HL-60/S4 treated with phorbol 12-myristate 13-acetate at 8.2 ng/mL for 4 days and 3 days (cell line): ENCODE data around the gene DIABLO.
"Not testable (repeated sequence)": the region's sequence is repeated elsewhere in the genome, so short reads cannot be mapped to it uniquely, and the experiment has no call there.

Experiments used
- in situ Hi-C: fragments of 300-500 bp; cut with MboI; formaldehyde crosslinking; loops from 2 replicates; pipeline ENCODE4 v1.15.0; 2022; ENCODE audit warnings: low sequenced_read_pairs

The DIABLO gene

GRCh38 chr12:122190842-122191668, 34.8 kb downstream of the DIABLO start:
- in situ Hi-C loops, result loop anchor here (10.0 kb wide), 1 partner anchor 136 kb away; no protein-coding TSS in a partner anchor

DNA sequence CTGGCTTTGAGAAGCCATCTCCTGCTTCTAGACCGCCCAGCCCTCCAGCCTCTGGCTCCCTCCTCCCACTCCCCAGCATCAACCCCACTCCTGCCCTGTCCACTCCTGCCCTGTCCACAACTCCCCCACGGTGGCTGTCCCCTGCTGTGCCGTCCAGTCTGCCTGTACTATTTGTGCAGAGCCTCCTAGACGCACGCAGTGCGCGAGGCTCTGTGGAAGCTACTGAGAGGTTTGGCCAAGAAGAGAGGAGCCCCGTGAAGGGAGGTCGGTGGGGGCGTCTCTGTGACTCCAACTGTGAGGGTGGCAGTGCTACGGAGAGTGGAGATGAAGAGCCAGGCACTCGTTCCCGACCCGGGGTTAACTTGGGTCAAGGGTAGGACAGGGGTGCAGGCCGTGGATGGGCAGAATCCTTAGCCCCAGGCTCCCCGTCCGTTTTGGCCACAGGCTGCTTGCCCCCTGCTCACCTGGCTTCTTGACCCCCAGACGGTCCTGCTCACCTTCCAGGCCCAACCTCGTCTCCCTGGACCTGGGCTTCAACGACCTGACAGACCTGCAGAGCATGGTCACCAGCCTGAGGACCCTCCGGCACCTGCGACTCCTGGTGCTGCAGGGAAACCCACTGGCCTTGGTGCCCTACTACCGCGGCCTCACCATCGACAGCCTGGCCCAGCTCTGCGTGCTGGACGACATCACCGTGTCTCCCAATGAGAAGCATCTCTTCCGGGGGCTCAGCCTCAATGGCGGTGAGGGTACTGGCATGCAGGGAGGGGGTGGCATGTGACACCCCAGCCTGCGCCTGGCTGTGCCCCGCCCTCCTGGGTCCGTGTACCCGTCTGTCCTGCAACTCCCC, 36.0 kb downstream of the DIABLO start:
- in situ Hi-C loops, result loop anchor here (10.0 kb wide), 1 partner anchor 135 kb away; no protein-coding TSS in a partner anchor

- in situ Hi-C loops, result no loop called here
Observed at GRCh38 chr12:122187466-122187865, 38.4 kb downstream of the DIABLO start.

GRCh38 chr12:122185494-122186082, 40.3 kb downstream of the DIABLO start:
- in situ Hi-C loops, result no loop called here

- in situ Hi-C loops, result no loop called here
Observed at GRCh38 chr12:122185079-122185478, 40.8 kb downstream of the DIABLO start.

GRCh38 chr12:122184517-122184916, 41.3 kb downstream of the DIABLO start:
- in situ Hi-C loops, result no loop called here

DNA sequence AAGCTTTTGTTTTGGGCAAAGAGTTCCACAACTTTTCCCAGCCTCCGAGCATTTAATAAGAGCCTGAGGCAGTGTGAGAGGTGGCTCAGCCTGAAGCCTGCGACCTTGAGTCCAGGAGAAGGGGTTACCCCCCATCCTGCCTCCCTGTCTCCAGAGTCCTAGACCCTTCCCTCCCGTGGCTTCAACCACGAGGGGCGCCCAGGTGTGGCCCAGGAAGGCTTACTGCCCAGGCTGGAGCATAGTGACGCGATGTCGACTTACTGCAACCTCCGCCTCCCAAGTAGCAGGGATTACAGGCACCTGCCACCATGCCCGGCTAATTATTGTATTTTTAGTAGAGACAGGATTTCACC, 42.3 kb downstream of the DIABLO start:
- in situ Hi-C loops, result no loop called here

DNA sequence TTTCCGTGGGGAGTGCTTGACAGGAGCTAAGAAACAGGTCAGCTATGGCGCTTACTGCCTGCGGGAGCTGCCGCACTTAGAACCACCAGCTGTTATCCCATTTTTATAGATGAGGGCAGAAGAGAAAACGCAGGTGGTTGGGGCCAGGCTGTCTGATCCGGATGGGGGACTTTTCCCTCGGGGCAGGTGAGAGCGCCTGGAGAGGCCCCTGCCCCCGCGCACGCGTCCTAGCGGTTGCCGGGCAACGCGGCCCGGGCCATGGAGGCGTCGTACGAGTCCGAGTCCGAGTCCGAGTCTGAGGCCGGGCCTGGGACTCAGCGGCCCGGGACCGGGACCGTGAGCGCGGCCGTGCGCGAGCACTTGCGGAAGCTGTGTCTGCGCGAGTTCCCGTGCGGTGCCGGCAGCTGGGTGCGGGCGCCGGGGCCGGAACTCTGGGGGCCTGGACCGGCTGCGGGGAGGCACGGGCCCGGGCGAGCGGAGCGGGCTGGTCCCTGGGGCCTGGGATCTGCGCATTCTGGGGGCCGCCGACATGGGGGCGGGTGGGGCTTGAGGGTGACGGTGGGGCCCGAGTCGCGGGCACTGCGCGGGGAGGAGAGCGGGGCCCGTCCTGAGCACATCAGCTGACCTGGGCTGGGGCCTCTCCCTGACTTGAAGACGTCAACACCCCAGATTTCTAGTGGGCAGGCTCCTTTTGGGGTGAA, 42.8 kb downstream of the DIABLO start, which contains the start of gene LRRC43:
TSS of gene LRRC43 (plus strand) at position 237 of the 701 bp plus-strand sequence. CDS start at position 259, 22 bp downstream.
- in situ Hi-C loops, result no loop called here

- in situ Hi-C loops, result not testable (repeated sequence)
Observed at GRCh38 chr12:122176473-122176872, 49.4 kb downstream of the DIABLO start.

DNA sequence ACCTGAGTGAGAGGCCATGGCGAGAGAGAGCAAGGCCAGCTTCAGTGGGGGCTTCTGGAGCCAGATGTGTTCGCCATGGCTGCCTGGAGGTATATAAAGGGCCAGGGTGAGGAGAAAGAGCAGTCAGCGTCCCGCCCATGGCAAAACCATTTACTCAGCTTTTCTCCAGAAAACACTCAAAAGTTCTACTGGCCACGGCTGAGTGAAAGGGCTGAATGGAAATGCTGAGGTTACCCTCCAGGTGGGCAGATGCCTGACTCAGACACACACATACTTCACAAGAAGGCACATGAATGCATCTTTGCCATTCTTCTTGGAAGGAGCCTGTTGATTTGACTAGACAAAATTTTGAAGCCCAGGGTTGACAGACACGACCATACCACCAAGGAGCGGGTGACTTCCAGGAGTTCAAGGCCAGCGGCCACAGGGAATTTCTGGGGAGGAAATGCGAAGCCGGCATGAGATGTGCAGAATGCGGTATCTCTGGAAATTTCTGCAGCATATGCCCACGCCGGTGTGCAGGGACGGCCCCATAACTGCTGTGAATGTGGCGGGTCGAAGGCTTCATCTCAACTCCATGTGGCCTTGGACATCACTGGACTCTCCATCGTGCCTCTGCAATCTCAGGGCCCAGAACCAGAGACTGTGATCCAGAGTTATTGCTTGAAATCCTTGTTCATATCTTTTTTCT, 51.6 kb downstream of the DIABLO start, which contains the start of gene IL31:
TSS of gene IL31 (minus strand) at position 67 of the 691 bp plus-strand sequence. CDS start at position 18, 49 bp downstream.
- in situ Hi-C loops, result no loop called here

GRCh38 chr12:122172262-122172939, 53.5 kb downstream of the DIABLO start:
- in situ Hi-C loops, result no loop called here

- in situ Hi-C loops, result no loop called here
Observed at GRCh38 chr12:122171399-122171798, 54.5 kb downstream of the DIABLO start.

DNA sequence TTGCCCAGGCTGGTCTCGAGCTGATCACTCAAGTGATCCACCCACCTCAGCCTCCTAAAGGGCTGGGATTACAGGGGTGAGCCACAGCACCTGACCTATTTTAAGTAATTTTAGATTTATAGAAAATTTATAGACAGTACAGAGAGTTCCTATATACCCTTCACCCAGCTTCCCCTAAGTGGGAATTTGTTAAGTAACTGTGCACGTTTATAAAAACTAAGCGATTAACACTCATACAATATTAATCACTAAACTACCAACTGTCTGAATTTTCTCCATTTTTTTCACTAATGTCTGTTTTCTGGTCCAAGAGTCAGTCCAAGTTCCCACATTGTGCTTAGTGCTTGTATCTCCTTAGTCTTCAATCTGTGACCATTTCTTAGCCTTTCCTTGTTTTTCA, 57.4 kb downstream of the DIABLO start:
- in situ Hi-C loops, result no loop called here

DNA sequence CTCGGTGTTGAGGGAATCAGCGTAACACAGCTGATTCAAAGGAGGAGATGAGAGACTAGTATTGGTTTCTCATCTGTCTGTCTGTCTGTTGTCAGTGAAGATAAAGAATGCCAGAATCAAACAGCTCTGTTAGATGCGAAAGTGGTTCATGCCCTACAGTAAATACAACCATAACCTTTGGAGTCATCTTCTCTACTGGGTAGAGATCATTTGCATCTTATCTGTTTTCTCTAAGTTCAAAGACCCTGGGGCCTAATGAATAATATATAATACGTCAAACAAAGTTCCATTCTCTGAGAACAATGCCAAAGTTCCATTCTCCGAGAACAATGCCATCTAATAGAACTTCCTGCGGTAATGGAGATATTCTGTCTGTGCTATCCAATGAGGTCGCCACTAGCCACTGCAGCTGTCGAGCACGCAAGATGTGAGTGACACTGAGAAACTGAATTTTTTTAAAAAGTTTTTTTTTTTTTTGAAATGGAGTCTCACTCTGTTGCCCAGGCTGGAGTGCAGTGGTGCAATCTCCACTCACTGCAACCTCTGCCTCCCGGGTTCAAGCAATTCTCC, 58.4 kb downstream of the DIABLO start:
- in situ Hi-C loops, result no loop called here

DNA sequence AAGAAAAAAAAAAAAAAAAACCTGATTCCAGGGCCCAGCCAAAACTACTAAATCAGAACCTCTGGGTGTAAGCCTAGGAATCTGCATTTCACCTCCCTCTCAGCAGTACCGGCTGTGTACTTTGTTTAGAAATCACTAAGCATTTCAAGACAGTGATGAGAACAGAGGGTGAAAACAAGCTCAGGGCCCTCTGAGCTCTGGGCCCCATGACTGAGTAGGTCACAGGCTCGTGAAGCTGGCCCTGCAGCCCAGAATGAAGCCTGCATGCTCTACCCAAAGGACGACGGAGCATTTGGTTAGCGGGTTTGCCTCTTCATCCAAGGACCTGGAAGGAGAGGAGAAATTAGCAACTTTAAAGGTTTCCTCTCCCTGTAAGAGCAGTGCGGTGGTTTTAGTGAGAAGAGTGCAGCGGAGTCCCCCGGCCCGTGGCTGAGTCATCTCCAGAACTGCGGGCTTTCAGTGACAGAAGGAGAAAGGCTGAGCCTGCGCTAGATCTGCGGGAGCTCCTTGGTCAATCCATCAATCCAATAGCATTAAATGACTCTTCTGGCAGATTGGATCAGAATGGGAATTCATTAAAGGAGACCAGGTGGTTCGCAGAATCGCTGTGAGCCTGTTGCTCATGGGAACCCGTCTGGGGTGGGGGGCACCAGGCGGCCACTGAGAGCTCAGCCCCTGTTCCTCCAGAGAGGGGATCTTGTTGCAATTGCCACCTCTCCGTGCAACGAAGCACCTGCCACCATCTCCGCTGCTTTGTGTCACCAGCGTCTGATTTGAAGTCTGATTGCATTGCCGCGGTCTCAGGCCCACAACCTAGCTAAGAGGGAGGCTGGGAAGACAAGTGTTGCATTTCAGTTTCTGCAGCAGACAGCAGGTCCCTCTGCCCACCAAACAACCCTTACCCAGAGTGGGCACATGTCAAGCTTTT, 59.2 kb downstream of the DIABLO start:
- in situ Hi-C loops, result no loop called here

GRCh38 chr12:122162976-122163375, 62.9 kb downstream of the DIABLO start:
- in situ Hi-C loops, result no loop called here

GRCh38 chr12:122161682-122162081, 64.2 kb downstream of the DIABLO start:
- in situ Hi-C loops, result no loop called here

- in situ Hi-C loops, result no loop called here
Observed at GRCh38 chr12:122160761-122161160, 65.1 kb downstream of the DIABLO start.
